Measurements from ENCODE around the gene THADA. TPM values are rescaled to one million over a fixed set of nuclear protein-coding genes. Genes with fewer than 3 reads are reported as not detected.

THADA gene
- total RNA-seq, 1 experiment from 2014 or later, result 27.5 TPM

GRCh38 chr2:43209204-43209717 is 386.6 kb downstream of the THADA start (continued):
- TF ChIP-seq, protein P1, sequence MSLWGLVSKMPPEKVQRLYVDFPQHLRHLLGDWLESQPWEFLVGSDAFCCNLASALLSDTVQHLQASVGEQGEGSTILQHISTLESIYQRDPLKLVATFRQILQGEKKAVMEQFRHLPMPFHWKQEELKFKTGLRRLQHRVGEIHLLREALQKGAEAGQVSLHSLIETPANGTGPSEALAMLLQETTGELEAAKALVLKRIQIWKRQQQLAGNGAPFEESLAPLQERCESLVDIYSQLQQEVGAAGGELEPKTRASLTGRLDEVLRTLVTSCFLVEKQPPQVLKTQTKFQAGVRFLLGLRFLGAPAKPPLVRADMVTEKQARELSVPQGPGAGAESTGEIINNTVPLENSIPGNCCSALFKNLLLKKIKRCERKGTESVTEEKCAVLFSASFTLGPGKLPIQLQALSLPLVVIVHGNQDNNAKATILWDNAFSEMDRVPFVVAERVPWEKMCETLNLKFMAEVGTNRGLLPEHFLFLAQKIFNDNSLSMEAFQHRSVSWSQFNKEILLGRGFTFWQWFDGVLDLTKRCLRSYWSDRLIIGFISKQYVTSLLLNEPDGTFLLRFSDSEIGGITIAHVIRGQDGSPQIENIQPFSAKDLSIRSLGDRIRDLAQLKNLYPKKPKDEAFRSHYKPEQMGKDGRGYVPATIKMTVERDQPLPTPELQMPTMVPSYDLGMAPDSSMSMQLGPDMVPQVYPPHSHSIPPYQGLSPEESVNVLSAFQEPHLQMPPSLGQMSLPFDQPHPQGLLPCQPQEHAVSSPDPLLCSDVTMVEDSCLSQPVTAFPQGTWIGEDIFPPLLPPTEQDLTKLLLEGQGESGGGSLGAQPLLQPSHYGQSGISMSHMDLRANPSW (CRISPR knock-in tag; conservative IDR thresholded peaks at IDR 0.05; ENCODE audit: low read depth), result no peak
- TF ChIP-seq TCF7 (CRISPR knock-in tag; IDR thresholded peaks at IDR 0.05; ENCODE audit: low read depth) (no peak), ZNF416 (CRISPR knock-in tag; IDR thresholded peaks at IDR 0.05) (no peak), RELA (CRISPR knock-in tag; IDR thresholded peaks at IDR 0.05; ENCODE audit: borderline replicate concordance) (no peak), TP53 (CRISPR knock-in tag; IDR thresholded peaks at IDR 0.05) (no peak), HMGA2 (CRISPR knock-in tag; IDR thresholded peaks at IDR 0.05) (no peak)
- TF ChIP-seq, protein P2, sequence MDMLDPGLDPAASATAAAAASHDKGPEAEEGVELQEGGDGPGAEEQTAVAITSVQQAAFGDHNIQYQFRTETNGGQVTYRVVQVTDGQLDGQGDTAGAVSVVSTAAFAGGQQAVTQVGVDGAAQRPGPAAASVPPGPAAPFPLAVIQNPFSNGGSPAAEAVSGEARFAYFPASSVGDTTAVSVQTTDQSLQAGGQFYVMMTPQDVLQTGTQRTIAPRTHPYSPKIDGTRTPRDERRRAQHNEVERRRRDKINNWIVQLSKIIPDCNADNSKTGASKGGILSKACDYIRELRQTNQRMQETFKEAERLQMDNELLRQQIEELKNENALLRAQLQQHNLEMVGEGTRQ (CRISPR knock-in tag; IDR thresholded peaks at IDR 0.05), result no peak
- TF ChIP-seq, protein P3, sequence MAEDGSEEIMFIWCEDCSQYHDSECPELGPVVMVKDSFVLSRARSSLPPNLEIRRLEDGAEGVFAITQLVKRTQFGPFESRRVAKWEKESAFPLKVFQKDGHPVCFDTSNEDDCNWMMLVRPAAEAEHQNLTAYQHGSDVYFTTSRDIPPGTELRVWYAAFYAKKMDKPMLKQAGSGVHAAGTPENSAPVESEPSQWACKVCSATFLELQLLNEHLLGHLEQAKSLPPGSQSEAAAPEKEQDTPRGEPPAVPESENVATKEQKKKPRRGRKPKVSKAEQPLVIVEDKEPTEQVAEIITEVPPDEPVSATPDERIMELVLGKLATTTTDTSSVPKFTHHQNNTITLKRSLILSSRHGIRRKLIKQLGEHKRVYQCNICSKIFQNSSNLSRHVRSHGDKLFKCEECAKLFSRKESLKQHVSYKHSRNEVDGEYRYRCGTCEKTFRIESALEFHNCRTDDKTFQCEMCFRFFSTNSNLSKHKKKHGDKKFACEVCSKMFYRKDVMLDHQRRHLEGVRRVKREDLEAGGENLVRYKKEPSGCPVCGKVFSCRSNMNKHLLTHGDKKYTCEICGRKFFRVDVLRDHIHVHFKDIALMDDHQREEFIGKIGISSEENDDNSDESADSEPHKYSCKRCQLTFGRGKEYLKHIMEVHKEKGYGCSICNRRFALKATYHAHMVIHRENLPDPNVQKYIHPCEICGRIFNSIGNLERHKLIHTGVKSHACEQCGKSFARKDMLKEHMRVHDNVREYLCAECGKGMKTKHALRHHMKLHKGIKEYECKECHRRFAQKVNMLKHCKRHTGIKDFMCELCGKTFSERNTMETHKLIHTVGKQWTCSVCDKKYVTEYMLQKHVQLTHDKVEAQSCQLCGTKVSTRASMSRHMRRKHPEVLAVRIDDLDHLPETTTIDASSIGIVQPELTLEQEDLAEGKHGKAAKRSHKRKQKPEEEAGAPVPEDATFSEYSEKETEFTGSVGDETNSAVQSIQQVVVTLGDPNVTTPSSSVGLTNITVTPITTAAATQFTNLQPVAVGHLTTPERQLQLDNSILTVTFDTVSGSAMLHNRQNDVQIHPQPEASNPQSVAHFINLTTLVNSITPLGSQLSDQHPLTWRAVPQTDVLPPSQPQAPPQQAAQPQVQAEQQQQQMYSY (CRISPR knock-in tag; IDR thresholded peaks at IDR 0.05), result no peak

DNA sequence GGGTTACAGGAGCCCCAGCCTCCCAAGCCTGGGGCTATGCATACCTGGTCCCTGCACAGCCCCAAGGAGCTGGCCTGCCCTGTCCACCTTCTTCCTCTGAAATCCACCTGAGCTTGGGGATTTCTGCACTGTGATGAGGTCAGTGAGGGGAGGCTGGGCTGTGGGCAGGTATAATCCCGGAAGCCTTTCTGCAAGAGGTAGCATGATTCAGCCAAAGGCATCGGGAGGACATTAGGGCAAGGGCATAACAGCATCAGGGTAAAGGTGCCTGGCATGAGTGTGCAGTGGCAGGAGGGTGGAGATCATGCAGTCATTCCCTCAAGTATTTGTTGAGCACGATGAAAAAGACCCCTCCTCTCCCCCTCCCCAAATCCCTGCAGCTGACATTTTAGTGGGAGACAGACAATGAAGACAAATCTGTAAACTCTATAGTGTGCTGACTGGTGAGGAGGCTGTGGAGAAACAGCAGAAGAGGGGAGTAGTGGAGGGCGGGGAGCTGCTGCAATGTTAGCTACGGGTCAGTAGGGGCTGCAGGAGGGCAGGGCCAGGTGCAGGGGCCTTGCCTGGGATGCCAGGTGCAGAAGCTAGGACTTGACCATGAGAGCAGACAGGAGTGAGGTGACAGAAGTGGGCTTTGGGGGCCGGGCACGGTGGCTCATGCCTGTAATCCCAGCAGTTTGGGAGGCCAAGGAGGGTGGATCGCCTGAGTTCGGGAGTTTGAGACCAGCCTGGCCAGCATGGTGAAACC is 388.1 kb downstream of the THADA start:
- DNase-seq (ENCODE audit: low spot score) (peak; percentile 59), ATAC-seq (peak; percentile 94)
- TF ChIP-seq E2F1 (CRISPR knock-in tag; IDR thresholded peaks at IDR 0.05) (no peak), ETV6 (CRISPR knock-in tag; IDR thresholded peaks at IDR 0.05) (0 out of 2 replicates have a peak, but pooled peaks have one; percentile 22)
- peaks cover 19% of the 10 kb centered on the region for H3K4me1 Mint-ChIP-seq
- no peaks in the 10 kb centered on the region for H3K27me3 Mint-ChIP-seq (ENCODE audit: low read depth)
- no peak overlapping the region for H3K4me3 Mint-ChIP-seq
- peak overlapping the region; percentile 9; the same call in 1 of the 2 replicates for H3K27ac Mint-ChIP-seq
- H3K36me3 Mint-ChIP-seq, result no peaks in the 10 kb centered on the region
- POLR2A ChIA-PET, result interaction anchor here (0.6 to 1.1 kb wide), 3 partner anchors 28 to 250 kb away, joined by 3 to 4 read pairs (median 3); no protein-coding TSS in a partner anchor
- no peaks in the 10 kb centered on the region for H3K9me3 Mint-ChIP-seq
- CTCF ChIA-PET, result interaction anchor here (0.6 to 3.9 kb wide), 28 partner anchors 8 to 398 kb away, joined by 3 to 37 read pairs (median 4); partner anchors contain the start of gene ZFP36L2

DNA sequence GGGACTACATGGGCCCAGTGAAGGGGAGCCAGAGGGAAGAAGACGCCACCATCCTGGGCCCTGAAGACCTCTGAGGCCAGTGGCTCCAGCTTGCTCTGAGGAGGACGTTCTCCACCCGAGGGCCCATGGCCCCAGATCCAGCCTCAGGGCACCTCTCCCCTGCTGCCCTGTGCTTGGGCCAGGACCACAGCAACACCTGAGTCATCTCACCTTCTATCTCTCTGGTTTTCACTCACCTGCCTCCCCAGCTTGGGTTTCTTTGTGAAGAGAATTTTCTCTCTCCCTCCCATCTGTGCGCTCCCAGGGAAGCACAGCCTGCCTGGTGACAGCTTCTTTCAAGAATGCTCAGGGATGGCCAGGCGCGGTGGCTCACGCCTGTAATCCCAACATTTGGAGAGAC is 389.2 kb downstream of the THADA start:
- DNase-seq (ENCODE audit: low spot score) (no peak), ATAC-seq (no peak)
- POLR2A ChIA-PET, result no interaction called here
- Mint-ChIP-seq H3K36me3 (no peaks in the 10 kb centered on the region), H3K9me3 (no peaks in the 10 kb centered on the region), H3K27me3 (ENCODE audit: low read depth) (no peaks in the 10 kb centered on the region), H3K4me3 (no peak overlapping the region), H3K4me1 (peaks cover 15% of the 10 kb centered on the region), H3K27ac (no peak overlapping the region)
- CTCF ChIA-PET, result interaction anchor here (0.9 to 3.9 kb wide), 4 partner anchors 10 to 37 kb away, joined by 3 to 37 read pairs (median 21); no protein-coding TSS in a partner anchor
- TF ChIP-seq SP1 (CRISPR knock-in tag; conservative IDR thresholded peaks at IDR 0.05), result no peak
- TF ChIP-seq, protein P4, sequence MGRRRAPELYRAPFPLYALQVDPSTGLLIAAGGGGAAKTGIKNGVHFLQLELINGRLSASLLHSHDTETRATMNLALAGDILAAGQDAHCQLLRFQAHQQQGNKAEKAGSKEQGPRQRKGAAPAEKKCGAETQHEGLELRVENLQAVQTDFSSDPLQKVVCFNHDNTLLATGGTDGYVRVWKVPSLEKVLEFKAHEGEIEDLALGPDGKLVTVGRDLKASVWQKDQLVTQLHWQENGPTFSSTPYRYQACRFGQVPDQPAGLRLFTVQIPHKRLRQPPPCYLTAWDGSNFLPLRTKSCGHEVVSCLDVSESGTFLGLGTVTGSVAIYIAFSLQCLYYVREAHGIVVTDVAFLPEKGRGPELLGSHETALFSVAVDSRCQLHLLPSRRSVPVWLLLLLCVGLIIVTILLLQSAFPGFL (CRISPR knock-in tag; IDR thresholded peaks at IDR 0.05; ENCODE audit: borderline replicate concordance), result no peak
- TF ChIP-seq PRRX2 (CRISPR knock-in tag; IDR thresholded peaks at IDR 0.05), result no peak
- TF ChIP-seq, protein P5, sequence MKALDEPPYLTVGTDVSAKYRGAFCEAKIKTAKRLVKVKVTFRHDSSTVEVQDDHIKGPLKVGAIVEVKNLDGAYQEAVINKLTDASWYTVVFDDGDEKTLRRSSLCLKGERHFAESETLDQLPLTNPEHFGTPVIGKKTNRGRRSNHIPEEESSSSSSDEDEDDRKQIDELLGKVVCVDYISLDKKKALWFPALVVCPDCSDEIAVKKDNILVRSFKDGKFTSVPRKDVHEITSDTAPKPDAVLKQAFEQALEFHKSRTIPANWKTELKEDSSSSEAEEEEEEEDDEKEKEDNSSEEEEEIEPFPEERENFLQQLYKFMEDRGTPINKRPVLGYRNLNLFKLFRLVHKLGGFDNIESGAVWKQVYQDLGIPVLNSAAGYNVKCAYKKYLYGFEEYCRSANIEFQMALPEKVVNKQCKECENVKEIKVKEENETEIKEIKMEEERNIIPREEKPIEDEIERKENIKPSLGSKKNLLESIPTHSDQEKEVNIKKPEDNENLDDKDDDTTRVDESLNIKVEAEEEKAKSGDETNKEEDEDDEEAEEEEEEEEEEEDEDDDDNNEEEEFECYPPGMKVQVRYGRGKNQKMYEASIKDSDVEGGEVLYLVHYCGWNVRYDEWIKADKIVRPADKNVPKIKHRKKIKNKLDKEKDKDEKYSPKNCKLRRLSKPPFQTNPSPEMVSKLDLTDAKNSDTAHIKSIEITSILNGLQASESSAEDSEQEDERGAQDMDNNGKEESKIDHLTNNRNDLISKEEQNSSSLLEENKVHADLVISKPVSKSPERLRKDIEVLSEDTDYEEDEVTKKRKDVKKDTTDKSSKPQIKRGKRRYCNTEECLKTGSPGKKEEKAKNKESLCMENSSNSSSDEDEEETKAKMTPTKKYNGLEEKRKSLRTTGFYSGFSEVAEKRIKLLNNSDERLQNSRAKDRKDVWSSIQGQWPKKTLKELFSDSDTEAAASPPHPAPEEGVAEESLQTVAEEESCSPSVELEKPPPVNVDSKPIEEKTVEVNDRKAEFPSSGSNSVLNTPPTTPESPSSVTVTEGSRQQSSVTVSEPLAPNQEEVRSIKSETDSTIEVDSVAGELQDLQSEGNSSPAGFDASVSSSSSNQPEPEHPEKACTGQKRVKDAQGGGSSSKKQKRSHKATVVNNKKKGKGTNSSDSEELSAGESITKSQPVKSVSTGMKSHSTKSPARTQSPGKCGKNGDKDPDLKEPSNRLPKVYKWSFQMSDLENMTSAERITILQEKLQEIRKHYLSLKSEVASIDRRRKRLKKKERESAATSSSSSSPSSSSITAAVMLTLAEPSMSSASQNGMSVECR (CRISPR knock-in tag; IDR thresholded peaks at IDR 0.05; ENCODE audit: borderline replicate concordance), result no peak
- TF ChIP-seq NR3C1 (CRISPR knock-in tag; conservative IDR thresholded peaks at IDR 0.05; ENCODE audit: low read depth), result no peak
- no peak for TF ChIP-seq CREB1 (CRISPR knock-in tag; IDR thresholded peaks at IDR 0.05)
- no peak for TF ChIP-seq HMGA2 (CRISPR knock-in tag; IDR thresholded peaks at IDR 0.05)
- no peak for TF ChIP-seq KAT7 (CRISPR knock-in tag; IDR thresholded peaks at IDR 0.05; ENCODE audit: borderline replicate concordance)
